ENCODE results near the gene GPC6. TPM values are rescaled to one million over a fixed set of nuclear protein-coding genes. Genes with fewer than 3 reads are reported as not detected.

The GPC6 gene
- total RNA-seq, 3 donors from 2014 or later (not counting 1 experiment from before 2014, with no cell fraction given), result not detected

DNA sequence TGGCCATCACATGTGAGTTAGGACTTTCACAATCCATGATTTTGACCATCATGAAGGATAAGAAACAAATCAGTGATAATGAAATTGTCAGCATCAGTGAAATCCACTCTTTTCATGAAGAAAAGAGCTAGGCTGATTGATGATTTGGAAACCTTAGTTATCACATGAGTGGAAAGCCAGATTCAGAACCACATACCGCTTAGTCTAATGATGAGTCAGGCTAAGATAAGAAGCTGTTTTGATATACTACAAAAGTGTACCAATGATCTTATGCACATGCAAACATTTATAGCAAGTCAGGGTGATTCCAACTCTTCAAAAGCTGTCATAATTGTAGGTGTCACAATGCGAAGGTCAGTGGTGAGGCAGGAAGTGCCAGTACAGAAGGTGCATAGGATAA, 519.3 kb downstream of the GPC6 start:
- H3K36me3 ChIP-seq (ENCODE audit: control insufficient read depth, insufficient read depth, low read length), result no peaks in the 10 kb centered on the region
- H3K36me3 Mint-ChIP-seq, result no peaks in the 10 kb centered on the region
- no peak for DNase-seq
- H3K4me1 ChIP-seq (ENCODE audit: control insufficient read depth, insufficient read depth, low read length), result no peaks in the 10 kb centered on the region
- WGBS (ENCODE audit: insufficient coverage), result 86% methylated on average over 2 of the region's 2 CpGs
- no peak overlapping the region for H3K4me3 ChIP-seq (ENCODE audit: low read length)
- no peak overlapping the region for H3K27ac Mint-ChIP-seq
- H3K27me3 Mint-ChIP-seq (ENCODE audit: low read depth in 2 of 2), result no peaks in the 10 kb centered on the region
- intact Hi-C loops (cut with micrococcal nuclease), result no loop called here
- TF ChIP-seq, protein P1, sequence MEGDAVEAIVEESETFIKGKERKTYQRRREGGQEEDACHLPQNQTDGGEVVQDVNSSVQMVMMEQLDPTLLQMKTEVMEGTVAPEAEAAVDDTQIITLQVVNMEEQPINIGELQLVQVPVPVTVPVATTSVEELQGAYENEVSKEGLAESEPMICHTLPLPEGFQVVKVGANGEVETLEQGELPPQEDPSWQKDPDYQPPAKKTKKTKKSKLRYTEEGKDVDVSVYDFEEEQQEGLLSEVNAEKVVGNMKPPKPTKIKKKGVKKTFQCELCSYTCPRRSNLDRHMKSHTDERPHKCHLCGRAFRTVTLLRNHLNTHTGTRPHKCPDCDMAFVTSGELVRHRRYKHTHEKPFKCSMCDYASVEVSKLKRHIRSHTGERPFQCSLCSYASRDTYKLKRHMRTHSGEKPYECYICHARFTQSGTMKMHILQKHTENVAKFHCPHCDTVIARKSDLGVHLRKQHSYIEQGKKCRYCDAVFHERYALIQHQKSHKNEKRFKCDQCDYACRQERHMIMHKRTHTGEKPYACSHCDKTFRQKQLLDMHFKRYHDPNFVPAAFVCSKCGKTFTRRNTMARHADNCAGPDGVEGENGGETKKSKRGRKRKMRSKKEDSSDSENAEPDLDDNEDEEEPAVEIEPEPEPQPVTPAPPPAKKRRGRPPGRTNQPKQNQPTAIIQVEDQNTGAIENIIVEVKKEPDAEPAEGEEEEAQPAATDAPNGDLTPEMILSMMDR (IDR thresholded peaks at IDR 0.05), result no peak
- no peak overlapping the region for H3K4me3 Mint-ChIP-seq
- no peak for ATAC-seq
- no peak overlapping the region for H3K27ac ChIP-seq (ENCODE audit: low read length)
- no peaks in the 10 kb centered on the region for H3K9me3 ChIP-seq (ENCODE audit: control insufficient read depth, insufficient read depth, low read length)
- H3K4me1 Mint-ChIP-seq, result no peaks in the 10 kb centered on the region
- H3K9me3 Mint-ChIP-seq, result peaks cover 11 to 16% of the 10 kb centered on the region in 2 donors
- no peaks in the 10 kb centered on the region for H3K27me3 ChIP-seq (ENCODE audit: control insufficient read depth, insufficient read depth, low read length)

DNA sequence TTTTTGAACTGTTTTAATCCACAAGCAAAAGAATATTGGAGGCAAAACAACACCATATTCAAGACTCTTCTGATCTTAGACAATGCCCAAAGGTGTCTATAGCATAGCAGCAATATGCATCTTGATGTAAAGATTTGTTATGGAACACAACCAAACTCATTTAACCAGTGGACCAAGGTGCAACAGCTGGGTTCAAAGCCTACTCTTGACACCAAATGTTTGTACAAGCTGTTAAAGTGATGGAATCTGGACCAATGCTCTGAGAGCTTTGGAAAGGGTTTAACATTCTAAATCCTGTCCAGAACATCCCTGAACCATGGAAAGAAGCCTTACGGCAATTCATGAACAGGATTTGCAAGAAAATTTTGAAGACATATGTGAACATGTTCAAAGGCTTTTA, 520.0 kb downstream of the GPC6 start:
- Mint-ChIP-seq H3K36me3 (no peaks in the 10 kb centered on the region), H3K27ac (no peak overlapping the region), H3K27me3 (ENCODE audit: low read depth in 2 of 2) (no peaks in the 10 kb centered on the region), H3K4me3 (no peak overlapping the region), H3K9me3 (peaks cover 8 to 16% of the 10 kb centered on the region in 2 donors), H3K4me1 (no peaks in the 10 kb centered on the region)
- no peaks in the 10 kb centered on the region for H3K4me1 ChIP-seq (ENCODE audit: control insufficient read depth, insufficient read depth, low read length)
- 100% methylated on average over 1 of the region's 1 CpG for WGBS (ENCODE audit: insufficient coverage)
- H3K4me3 ChIP-seq (ENCODE audit: low read length), result no peak overlapping the region
- DNase-seq (no peak), ATAC-seq (no peak)
- H3K36me3 ChIP-seq (ENCODE audit: control insufficient read depth, insufficient read depth, low read length), result no peaks in the 10 kb centered on the region
- TF ChIP-seq, protein P1 (IDR thresholded peaks at IDR 0.05), result no peak
- no peaks in the 10 kb centered on the region for H3K9me3 ChIP-seq (ENCODE audit: control insufficient read depth, insufficient read depth, low read length)
- intact Hi-C loops (cut with micrococcal nuclease), result no loop called here
- no peaks in the 10 kb centered on the region for H3K27me3 ChIP-seq (ENCODE audit: control insufficient read depth, insufficient read depth, low read length)
- H3K27ac ChIP-seq (ENCODE audit: low read length), result no peak overlapping the region

DNA sequence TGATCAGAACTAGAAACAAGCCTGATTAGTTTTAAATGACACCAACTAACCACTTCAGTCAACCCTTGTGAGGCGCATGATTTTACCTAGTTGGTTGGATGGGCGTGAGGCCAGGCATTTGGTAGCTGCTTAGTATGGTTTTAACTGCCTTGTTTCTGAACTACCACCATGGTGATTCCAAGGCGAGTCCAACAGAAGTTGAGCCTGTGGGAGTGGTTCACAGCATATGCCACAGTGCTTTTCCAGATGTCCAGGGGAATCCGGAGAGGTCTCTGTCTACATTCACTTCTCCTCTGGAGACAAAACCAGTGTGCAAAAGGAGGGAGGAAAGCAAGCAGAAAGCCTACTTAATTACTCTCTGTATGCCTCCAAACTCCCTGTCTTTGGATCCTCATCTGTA, 524.1 kb downstream of the GPC6 start:
- no peaks in the 10 kb centered on the region for H3K4me1 ChIP-seq (ENCODE audit: control insufficient read depth, insufficient read depth, low read length)
- no peaks in the 10 kb centered on the region for H3K27me3 Mint-ChIP-seq (ENCODE audit: low read depth in 2 of 2)
- H3K27me3 ChIP-seq (ENCODE audit: control insufficient read depth, insufficient read depth, low read length), result no peaks in the 10 kb centered on the region
- H3K27ac Mint-ChIP-seq, result no peak overlapping the region
- no peaks in the 10 kb centered on the region for H3K36me3 Mint-ChIP-seq
- ATAC-seq (no peak), DNase-seq (no peak)
- H3K27ac ChIP-seq (ENCODE audit: low read length), result no peak overlapping the region
- intact Hi-C loops (cut with micrococcal nuclease), result no loop called here
- H3K4me3 ChIP-seq (ENCODE audit: low read length), result no peak overlapping the region
- WGBS (ENCODE audit: insufficient coverage), result 87% methylated on average over 4 of the region's 4 CpGs
- no peaks in the 10 kb centered on the region for H3K4me1 Mint-ChIP-seq
- no peak overlapping the region for H3K4me3 Mint-ChIP-seq
- no peaks in the 10 kb centered on the region for H3K9me3 ChIP-seq (ENCODE audit: control insufficient read depth, insufficient read depth, low read length)
- TF ChIP-seq, protein P1 (IDR thresholded peaks at IDR 0.05), result no peak
- H3K36me3 ChIP-seq (ENCODE audit: control insufficient read depth, insufficient read depth, low read length), result no peaks in the 10 kb centered on the region
- H3K9me3 Mint-ChIP-seq, result peaks cover 0 to 2% of the 10 kb centered on the region in 2 donors

DNA sequence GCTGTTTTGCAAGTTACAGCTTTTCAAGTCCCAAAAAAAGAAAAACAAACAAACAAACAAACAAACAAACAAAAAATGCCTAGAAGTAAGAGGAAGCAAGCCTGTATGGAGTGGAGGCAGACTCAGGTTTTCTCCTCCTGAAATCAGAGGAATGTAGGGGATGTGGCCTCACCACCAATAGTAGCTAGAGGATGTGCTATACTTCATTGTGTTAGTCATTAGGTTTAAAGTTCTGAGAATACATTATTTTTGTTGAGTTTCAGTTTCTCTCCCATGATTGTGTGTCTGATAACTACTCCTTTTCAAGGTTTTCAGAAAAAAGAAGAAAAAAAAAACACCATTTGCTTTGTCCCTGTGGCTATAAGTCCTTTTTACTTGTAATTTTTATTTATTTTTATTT, 524.5 kb downstream of the GPC6 start:
- Histone ChIP-seq H3K36me3 (ENCODE audit: control insufficient read depth, insufficient read depth, low read length) (no peaks in the 10 kb centered on the region), H3K4me1 (ENCODE audit: control insufficient read depth, insufficient read depth, low read length) (no peaks in the 10 kb centered on the region), H3K27me3 (ENCODE audit: control insufficient read depth, insufficient read depth, low read length) (no peaks in the 10 kb centered on the region), H3K4me3 (ENCODE audit: low read length) (no peak overlapping the region), H3K27ac (ENCODE audit: low read length) (no peak overlapping the region), H3K9me3 (ENCODE audit: control insufficient read depth, insufficient read depth, low read length) (no peaks in the 10 kb centered on the region)
- TF ChIP-seq, protein P1 (IDR thresholded peaks at IDR 0.05), result no peak
- Mint-ChIP-seq H3K4me3 (no peak overlapping the region), H3K4me1 (no peaks in the 10 kb centered on the region), H3K27ac (no peak overlapping the region), H3K9me3 (peaks cover 0 to 2% of the 10 kb centered on the region in 2 donors), H3K36me3 (no peaks in the 10 kb centered on the region), H3K27me3 (ENCODE audit: low read depth in 2 of 2) (no peaks in the 10 kb centered on the region)
- no peak for DNase-seq
- ATAC-seq, result no peak
- intact Hi-C loops (cut with micrococcal nuclease), result no loop called here

Data from natural killer cell (primary cell).